HG02973 (cell line): ENCODE measurements around the gene APBA3.

Experiments
- ATAC-seq: cut with Tn5 transposase; IDR thresholded peaks from one replicate; pipeline ENCODE4 v1.9.1; 2021; ENCODE audit warnings: moderate library complexity; ENCODE audit not compliant: unreplicated experiment

Gene APBA3

DNA sequence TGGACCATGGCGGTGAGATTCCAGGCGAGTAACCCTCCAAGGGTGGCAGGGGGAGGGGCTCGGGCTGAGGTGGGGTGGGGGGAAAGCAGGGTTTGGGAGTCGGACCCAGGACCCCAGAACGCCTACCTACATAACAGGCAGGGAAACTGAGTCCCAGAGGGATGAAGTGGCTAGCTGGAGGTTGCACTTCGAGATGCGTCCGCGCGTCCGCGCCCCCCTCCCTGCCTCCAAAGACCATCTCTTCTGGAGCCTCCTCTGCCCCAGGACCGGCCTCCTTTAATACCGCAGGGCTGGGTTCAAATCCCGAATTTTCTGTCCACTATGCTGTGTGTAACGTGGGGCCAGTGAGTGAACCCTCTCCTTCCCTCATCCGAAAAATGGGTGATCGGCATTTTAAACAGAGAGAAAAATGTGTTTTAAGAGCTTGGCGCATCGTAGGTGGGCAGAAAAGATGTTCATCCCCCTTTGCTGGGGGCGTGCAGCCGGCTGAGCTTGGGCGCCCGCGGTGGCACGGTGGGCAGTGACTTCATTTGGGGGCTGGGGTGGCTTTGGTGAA, 39.5 kb downstream of the APBA3 start:
- no peak for ATAC-seq

DNA sequence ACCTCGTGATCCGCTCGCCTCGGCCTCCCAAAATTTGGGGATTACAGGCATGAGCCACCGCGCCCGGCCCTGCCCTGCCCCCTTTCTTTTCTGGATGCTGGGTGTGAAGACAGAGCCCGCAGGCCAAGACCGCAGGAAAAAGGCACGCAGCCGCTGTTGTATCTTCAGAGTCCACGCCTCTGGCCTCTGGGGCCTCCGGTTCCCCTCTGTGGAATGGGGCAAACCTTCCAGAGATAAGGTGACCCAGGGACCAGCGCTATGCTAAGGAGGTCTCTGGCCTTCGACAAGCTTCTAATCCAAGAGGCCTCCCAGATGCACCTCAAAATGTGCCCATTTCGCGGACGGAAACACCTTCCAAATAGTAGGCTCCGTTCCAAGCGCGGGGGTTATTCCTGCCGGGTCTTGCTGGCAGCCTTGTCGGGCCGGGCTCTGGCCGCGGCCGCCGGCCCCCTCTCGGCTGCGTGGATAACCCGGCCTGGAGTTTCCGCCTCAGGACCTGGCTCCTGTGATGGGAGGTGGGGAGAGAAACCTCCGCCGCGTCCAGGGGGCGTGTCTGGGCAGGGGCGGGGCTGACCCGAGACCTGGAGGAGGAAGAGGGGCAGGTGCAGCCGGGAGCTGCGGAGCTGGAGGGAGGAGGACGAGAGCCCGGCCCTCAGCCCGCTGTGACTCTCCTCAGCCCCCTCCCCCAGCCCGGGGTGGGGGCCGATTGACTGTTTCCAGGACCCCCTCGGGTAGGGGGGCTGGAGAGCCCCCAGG, 40.2 kb downstream of the APBA3 start:
- ATAC-seq: no peak

DNA sequence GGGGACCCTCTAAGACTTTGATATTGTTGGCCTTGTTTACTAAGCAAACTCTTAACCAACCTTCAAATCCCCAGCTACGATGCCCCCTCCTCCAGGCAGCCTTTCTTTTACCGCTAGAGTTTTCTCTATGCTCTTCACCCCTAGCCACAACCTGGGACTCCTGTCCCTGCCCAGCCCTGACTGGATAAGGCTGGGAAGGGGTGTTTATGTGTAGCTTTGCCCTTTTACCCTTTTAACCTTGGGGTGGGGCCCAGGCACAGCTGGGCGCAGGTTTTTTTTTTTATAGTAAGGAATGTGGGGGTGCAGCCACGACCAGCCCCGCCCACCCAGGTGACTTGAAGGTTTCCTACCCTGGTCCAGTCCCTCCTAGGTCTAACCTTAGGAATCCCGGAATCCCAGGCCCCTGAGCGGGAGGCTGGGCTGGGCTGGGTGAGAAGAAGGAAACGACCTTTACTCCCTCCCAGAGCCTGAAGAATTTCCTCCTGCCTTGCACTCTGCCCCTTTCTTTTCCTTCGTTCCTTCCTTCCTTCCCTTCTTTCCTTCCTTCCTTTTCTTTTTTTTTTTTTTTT, 41.1 kb downstream of the APBA3 start:
- ATAC-seq: no peak

DNA sequence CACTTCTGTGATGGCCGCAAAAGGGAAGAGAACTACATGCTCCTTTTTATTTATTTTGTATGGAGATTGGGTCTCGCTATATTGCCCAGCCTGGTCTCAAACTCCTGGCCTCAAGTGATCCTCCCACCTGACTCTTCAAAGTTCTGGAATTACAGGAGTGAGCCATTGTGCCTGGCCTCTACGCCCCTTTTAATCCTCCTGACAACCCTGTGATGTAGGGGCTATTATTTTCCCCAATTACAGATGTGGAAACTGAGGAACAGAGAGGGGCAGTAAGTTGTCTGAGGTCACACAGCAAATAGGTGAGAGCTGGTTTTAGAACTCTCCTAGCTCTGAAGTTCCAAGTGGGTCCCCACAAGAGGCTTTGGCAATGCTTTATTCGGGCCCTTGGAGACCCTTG, 41.6 kb downstream of the APBA3 start:
- no peak for ATAC-seq

DNA sequence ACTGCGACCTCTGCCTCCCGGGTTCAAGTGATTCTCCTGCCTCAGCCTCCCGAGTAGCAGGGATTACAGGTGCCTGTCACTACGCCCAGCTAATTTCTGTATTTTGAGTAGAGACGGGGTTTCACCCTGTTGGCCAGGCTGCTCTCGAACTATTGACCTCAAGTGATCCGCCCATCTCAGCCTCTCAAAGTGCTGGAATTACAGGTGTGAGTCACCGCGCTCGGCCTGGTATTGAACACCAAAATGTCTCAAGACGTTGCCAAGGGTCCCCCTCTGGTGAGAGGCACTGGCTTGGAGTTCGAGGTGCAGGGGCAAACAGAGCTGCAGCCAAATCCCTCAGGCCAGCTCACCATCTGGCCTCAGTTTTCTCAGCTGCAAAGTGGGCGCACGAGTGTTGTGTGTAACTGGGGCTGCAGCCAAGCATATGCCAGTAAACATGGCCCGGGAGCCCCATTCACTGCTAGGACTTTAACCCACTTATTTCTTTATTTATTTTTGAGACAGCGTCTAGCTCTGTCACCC, 45.3 kb downstream of the APBA3 start:
- ATAC-seq: no peak

DNA sequence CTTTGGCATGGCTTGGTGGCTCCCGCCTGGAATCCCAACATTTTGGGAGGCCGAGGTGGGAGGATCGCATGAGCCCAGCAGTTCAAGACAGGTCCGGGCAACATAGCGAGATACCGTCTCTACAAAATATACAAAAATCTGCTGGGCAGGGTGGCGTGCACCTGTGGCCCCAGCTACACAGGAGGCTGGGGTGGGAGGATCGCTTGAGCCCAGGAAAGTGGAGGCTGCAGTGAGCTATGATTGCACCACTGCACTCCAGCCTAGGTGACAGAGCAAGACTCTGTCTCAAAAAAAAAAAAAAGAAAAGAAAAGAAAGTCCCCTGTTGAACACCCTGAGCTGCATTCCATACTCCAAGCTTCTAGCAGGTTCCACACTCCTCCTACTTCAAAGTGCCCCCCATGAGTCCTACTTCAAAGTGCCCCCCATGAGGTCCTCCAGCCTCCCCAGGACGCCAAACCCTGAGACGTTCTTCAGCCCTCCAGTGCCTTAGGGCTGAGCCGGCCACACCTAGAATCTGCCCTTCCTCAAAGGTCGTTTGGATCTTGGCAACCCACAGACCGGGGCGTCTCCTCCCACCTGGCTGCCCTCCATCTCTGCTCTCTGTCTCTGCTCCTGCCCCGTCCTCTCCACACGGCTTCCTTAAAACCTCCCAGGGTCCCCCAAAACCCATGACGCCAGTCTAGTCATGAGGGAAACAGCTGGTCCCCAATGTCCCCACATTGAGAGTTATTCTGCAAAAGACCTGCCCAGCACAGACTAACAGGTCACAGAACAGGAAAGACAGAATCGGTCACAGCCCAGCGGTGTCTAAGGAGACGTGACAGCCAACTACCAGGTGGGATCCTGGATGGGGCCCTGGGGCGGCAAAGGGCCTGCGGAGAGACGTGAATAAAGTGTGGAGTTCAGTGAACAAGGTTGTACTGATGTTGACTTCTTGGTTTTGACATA, 48.6 kb downstream of the APBA3 start:
- ATAC-seq: no peak

DNA sequence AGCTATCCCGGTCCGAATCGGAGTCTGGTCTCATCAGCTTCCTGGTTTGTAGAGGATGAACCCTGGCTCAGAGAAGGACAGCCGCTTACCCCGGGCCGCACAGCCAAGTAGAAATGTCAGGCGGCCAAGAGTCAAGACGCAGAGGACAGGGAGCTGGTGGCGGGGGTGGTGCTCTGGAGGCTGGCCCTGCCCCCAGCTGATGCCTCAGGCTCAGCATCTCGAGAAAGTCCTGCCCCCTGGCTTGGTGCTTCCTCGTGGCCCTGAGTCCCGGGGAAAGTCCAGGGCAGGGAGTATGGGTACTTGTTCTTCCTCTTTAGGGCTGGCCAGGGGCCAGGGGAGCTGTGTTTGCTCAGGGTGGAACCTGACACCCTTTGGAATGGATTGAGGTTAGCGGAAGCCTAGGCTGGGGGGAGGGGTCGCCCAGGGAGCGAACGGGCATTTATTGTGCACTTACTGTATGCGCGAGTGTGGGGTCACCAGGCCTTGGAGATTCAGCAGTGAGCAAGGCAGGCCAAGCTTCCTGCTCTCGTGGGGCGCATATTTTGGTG, 51.2 kb downstream of the APBA3 start:
- ATAC-seq: no peak

DNA sequence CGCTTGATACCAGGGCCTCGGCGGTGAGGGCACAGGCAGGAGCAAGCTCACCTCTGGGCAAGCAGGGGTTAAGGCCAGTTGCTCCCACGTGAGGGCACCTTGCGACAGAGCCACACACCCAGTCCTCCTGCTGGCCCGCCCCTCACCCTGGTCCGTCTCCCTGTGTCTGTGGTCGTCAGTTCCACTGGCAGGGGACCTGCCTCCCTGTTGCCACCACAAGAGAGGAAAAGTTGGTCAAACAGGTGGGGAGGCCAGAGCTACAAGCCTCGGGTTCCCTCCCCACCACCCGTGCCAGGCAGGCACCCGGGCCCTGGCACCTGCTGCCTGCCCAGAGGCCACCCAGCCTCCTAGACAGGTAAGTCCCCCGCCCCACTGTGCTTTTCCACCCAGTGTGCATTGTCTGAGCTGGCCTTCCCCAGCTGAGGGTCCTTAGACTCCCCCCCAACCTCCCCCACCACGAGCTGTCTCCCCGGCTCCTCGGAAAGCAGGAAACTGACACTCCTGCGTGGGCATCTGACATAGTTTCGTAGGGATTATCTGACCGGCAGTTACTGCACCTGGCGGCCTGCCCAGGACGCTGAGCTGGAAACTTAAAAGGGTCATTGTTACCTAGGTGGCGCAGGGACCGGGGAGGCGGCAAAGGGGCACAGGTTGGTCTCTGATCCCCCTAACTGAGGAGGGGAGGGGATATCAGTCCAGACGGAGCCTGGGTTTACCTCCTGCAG, 53.1 kb downstream of the APBA3 start, which contains the start of gene TJP3:
Gene TJP3 (plus strand): TSS at position 178 of the 725 bp plus-strand sequence. CDS start 20,049 bp downstream, outside the sequence.
- no peak for ATAC-seq

DNA sequence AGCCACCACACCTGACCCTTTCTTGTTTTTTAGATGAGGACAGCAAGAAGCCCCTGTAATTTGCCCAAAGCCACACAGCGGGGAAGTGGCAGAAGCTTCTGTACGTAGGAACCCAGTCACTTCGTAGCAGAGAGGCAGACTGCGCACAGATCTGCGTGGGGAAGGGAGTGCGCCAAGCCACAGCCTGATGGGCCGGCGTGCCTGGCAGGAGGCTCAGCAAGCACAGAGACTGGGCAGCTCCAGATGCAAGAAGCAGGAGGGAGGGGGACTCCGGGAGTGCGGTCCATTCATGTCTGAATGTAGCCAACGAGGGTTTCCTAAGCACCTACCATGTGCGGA, 53.7 kb downstream of the APBA3 start:
- no peak for ATAC-seq

DNA sequence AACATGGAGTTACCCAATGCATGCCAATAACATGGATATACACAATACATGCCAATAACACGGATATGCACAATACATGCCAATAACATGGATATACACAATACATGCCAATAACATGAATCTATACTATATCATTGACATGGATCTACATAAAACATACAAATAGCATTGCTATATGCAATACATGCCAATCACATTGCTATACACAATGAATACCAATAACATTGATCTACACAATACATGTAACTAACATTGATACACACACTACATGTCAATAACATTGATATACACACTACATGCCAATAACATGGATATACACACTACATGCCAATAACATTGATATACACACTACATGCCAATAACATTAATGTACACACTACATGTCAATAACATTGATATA, 60.3 kb downstream of the APBA3 start:
- ATAC-seq: no peak
